GM18517 (cell line): Measurements from ENCODE around the gene ZBTB8A.
"Not testable (repeated sequence)": the region's sequence is repeated elsewhere in the genome, so short reads cannot be mapped to it uniquely, and the experiment has no call there.

Source experiments
- ATAC-seq: cut with Tn5 transposase; IDR thresholded peaks from one replicate; pipeline ENCODE4 v1.9.1; 2021; ENCODE audit warnings: mild to moderate bottlenecking, moderate library complexity; ENCODE audit not compliant: unreplicated experiment

ZBTB8A gene

DNA sequence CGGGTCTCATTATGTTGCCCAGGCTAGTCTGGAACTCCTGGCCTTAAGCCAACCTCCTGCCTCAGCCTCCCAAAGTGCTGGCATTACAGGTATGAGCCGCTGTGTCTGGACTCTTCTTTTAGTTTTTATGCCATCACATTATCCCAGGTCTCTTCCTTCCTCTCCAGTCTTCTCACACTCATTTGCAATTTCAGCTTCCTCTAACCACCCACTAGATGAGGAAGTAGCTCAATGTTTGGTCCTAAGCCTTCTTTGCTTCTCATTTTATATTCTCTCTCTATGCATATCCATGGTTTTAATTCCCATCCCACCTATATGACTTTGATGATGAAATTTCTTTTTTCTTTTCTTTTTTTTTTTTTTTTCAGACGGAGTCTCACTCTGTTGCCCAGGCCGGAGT is 3.1 kb upstream of the ZBTB8A start:
- no peak for ATAC-seq

DNA sequence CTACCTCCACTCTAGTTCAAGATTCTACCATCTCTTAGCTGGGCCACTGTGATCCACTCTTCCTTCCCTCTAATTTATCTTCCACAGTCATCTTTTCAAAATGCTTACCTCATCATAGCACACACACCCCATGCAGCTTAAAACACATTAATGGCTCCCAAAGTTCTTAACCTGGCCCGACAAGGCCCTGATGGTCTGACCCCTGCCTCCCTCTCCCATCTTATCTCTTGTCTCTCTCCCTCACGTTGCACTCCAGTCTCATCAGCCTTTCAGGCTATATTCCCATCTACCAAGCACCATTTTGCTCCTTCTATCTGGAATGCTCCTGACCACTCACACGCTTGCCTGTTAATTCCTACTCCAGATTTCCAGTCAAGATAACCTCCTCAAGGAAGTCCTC is 2.5 kb upstream of the ZBTB8A start:
- no peak for ATAC-seq

DNA sequence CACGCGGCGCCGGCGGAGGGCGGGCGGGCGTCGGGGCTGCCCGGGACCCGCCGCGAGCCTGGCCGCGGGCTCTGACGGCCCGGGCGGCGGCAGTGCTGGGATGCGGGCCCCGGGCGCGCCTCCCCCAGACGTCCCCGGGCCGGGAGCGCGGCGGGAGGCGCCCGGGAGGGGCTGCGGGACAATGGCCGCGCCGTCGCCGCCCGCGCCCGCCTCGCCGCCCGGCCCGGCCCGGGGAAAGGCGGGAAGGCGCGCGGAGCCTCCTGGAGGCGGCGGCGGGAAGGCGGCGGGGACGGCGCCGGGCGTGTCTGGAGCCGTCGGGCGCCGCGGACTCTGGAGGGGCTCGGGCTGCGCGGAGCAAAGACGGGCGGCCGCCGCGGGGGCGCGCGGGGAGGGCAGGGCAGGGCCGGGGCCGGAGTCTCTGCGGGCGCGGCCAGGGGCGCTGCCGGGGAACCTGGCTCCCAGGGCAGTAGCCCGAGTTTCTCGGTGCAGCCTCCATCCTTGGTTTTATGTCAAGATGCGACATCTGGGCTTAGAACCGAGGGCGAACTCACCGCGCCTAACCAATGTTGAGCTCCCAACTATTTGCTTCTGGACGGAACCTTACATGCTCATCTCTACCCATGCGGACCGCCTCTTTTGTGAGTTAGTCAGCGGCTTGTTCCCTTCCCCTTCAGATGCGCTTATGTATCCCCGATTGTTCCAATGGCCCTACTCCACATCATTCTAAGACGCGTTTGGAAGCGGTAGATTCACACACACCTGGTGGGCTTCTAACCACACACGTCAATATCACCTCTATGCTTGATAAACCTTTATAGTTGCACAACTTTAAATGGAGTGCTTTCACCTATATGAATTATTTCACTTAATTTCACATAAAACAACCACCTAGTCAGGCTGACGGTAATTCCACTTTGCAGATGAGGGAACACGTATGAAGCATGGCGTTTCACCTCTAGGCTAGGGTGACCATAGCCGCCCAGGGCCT is 651 bp downstream of the ZBTB8A start:
- no peak for ATAC-seq

DNA sequence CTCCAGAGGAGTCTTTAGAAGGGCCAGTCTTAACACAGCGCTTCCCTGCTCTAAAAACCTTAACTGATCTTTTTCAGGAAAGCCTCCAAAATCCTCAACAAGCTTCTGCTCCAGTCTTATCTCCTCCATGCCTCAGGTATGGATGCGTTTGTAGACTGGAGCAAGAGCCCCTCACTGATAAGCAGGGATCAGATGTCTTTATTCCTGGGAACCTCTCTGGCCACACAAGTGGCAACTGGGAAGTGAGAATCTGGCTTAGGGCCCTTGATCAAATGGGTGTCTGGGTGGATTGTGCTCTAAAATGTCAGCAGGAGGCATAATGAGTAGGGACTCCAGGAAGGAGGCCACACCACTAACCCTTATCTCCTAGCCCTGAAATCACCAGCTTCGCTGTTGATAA is 1.4 kb downstream of the ZBTB8A start:
- ATAC-seq: no peak

DNA sequence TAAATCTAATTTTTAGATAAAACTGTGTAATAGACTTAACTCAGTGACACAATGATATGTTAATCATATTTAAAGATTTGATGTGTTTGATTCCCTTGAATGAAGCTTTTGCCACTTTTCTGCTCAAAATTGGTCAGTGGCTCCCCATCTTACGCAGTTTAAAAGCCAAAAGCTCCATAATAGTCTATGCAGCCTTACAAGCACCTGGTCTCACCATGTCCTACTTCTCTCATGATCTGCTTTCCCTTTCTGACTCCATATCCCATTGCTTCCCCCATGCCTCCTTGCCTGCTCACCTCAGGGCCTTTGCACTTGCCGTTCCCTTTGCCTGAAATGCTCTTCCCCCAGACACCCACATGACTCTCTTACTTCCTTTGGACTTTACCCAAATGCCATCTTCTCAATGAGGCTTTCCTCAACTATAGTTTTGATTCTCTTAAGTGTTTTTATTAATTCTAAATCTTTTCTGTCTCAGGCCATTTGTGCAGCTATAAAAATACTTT is 1.9 kb downstream of the ZBTB8A start:
- no peak for ATAC-seq

DNA sequence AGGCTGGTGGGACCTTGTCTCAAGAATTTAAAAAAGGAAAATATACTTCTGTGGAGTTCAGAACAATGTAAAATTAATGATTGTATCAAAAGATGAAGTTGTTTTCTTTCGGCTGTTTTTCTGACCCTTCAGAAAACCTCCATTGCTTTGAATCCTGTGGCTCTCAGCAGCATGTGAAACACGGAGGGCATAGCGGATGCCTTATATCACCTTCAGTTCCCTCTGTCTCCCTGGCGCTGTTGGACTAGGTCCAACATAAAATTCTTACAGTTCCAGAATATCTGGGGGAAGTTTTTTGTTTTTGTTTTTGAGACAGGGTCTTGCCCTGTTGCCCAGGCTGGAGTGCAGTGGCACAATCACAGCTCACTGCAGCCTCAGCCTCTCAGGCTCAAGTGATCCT is 7.4 kb downstream of the ZBTB8A start:
- ATAC-seq: no peak

DNA sequence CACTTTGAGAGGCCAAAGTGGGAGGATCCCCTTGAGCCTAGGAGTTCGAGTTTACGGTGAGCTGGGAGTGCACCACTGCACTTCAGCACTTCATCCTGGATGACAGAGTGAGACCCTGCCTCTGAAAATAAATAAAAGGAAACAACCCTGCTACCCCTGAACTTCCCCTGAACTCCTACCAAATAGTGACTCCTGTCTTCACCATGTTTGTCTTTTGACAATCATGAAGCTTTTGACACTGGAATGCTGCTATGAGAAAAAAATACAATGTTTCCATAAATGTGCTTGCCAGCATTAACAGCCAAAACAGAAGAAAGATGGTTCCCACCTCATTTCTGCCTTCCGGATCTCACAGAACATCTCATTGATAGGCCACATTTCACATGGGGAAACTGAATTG is 10.4 kb downstream of the ZBTB8A start:
- ATAC-seq: no peak

DNA sequence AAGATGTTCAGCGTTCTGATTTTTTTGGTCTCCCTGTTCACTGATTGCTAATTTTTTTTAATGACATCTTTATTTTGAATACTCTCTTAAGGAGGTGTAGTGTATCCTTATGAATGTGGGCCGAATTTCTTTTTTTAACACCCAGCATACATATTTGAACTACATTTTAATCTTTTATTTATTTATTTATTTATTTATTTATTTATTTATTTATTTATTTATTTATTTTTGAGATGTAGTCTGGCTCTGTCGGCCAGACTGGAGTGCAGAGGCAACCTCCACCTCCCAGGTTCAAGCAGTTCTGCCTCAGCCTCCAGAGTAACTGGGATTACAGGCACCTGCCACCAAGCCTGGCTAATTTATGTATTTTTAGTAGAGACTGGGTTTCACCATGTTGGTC is 15.1 kb downstream of the ZBTB8A start:
- ATAC-seq: no peak

DNA sequence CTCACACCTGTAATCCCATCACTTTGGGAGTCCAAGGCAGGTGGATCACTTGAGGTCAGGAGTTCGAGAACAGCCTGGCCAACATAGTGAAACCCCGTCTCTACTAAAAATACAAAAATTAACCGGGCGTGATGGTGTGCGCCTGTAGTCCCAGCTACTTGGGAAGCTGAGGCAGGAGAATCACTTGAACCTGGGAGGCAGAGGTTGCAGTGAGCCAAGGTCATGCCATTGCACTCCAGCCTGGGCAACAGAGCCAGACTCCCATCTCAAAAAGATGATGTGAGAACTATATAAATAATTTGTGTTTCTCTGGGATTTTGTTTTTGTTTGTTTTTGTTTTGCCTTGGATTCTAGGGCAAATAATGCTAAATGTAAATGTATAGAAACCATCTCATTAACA is 17.8 kb downstream of the ZBTB8A start:
- not testable (repeated sequence) for ATAC-seq

DNA sequence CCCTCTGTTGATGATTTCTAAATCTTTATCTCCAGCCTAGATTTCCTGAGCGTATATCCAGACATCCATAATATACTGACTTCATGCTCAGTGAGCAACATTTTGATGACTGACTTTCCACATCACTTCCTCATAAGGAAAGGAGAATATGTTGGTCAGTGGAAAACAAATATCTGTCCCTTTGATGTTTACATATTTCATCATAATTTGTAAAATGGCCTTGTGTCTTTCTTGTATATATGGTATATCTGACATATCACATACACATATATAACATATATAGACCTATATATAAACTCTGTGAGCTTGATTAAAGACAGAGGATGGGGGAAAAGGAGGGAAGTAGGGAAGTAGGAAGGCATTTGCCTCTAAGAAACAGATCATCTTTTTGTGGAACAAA is 18.6 kb downstream of the ZBTB8A start:
- no peak for ATAC-seq

DNA sequence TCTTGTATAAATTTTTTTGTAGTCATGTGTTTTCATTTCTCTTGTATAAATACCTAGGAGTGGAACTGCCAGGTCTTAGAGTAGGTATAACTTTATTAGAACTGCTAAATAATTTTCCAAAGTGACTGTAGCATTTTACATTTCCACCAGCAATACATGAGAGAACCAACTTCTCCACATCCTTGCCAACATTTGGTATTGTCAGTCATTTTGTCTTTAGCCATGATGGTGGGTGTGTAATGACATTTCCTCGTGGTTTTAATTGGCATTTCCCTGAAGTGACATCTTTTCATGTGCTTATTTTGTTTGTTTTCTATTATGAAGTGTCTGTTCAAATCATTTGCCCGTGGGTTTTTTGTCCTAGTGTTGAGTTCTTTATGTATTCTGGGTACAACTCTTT is 29.7 kb downstream of the ZBTB8A start:
- no peak for ATAC-seq

DNA sequence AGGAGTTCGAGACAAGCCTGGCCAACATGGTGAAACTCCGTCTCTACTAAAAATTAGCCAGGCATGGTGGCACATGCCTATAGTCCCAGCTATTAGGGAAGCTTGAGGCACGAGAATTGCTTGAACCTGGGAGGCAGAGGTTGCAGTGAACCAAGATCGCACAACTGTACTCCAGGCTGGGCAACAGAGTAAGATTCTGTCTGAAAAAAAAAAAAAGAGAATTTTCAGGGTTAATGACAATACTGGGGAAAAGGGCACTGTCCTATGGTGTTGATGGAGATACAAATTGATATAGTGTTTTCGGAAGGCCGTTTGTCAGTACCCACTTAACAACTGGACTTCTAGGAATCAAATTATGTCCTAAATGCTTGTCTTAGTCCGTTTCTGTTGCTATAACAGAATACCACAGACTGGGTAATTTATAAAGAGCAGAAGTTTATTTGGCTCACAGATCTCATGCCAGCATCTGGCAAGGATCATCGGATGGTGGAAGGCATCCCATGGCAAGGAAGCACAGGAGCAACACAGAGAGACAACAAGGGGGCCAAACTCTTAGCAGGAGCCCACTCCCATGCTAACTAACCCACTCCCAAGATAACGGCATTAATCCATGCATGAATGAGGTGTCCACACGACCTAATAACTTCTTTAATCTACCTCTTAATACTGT is 41.3 kb downstream of the ZBTB8A start:
- no peak for ATAC-seq

DNA sequence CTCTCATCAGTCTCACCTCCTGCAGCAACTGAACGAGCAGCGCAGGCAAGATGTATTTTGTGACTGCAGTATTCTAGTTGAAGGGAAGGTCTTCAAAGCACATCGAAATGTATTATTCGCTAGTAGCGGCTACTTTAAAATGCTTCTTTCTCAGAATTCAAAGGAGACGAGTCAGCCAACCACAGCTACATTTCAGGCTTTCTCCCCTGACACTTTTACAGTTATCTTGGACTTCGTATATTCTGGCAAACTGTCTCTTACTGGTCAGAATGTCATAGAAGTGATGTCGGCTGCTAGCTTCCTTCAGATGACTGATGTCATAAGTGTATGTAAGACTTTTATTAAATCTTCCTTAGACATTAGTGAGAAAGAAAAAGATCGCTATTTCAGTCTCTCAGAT is 53.7 kb downstream of the ZBTB8A start:
- no peak for ATAC-seq

DNA sequence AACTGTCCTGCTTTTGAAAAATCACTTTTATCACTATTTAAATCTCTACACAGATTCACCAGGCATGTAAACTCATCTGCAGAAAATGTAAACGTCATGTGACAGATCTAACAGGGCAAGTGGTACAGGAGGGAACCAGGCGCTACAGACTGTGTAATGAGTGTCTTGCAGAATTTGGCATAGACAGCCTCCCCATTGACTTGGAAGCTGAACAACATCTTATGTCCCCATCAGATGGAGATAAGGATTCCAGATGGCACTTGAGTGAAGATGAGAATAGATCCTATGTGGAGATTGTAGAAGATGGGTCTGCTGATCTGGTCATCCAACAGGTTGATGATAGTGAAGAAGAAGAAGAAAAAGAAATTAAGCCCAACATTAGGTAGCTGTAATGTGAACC is 60.8 kb downstream of the ZBTB8A start:
- no peak for ATAC-seq

DNA sequence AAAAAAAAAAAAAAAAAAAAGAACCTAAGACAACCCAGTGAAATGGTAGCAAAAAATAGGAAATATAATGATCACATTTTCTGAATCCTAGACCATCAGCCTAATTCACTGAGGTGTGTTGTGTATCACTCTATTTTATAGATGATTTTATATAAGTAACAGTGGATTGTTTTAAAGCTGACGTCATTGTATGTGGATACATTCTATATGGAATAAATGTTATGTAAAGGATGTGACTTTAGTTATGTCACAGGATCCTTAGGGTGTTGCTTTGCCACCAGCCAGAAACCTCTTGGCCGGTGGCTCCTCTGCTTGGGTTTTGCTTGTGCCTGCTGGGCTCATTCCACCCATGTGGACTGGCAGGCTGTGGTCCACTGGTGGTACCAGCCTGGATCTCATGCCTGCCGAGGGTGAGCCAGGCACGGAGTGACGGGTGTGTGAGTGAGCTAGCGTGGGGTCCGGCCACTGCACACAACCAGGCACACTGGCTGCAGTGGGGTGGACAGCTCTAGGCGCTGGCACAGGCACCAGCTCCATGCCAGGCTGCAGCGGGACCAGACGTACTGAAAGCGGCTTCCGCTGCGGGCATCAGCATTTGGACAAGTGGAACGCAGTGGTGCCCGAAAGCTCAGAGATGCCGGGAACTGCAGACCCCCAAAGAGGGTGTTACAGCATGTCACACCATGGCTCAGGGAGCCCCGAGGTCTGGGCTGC is 66.6 kb downstream of the ZBTB8A start:
- ATAC-seq: no peak

DNA sequence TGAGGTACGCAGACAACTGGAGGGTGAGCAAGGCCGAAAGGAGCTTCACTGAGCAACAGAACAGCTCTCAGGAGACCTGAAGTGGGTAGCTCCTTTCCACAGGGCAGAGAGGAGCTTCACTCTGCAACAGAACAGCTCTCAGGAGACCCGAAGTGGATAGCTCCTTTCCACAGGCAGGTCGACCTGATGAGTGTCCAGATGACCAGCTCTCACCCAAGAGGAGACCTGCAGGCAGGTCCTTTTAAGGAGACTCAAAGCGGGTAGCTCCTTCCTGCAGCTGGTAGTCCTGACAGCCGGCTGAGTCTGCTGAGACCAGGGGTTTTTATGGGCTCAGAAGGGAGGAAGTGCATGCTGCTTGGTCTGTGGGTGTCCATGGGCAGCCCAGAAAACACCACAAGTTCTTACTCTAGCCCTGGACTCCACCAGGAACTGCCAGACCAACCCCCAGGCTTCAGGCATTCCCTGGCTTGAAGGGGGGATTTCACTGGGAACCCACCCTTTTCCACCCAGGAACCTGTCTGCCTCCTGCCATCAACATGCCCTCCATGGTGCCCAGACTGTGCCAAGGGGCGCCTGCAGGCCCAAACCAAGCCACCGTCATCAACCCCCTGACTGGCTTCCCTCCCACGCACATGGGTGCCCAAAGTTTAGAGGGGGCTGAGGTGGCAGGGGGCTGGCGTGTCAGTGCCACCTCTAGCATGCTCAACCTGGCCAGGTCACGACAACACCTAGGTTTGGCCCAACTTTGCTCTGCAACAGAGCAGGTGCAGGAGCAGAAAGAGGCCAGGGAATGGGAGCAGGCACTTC is 67.5 kb downstream of the ZBTB8A start:
- ATAC-seq: no peak

DNA sequence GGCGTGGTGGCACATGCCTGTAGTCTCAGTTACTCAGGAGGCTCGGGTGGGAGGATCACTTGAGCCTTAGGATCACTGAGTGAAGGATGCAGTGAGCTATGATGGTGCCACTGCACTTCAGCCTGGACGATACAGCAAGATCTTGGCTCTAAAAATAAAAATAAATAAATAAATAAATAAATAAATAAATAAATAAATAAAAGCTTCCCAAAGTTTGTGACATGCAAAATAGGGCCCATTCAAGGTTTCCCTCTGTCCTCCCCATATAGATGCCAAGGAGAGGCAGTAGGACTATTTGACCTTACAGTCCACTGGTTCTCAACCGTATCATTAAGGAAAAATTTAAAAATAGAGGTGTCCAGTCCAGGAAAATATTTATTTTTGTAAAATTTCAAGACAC is 70.0 kb downstream of the ZBTB8A start:
- ATAC-seq: no peak

DNA sequence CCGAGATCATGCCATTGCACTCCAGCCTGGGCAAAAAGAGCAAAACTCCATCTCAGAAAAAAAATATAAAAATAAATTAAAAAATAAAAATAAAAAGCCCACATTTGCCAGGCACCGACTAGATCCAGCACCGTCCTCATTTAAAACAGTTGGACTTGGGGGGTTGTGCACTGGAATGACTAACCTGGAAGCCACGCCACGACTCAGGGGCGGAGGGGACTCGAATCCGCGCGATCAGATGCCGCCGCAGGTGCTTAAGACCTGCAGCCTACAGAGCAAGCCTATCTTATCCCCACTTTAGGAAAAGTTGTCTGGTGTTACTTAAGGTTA is 72.6 kb downstream of the ZBTB8A start:
- no peak for ATAC-seq

DNA sequence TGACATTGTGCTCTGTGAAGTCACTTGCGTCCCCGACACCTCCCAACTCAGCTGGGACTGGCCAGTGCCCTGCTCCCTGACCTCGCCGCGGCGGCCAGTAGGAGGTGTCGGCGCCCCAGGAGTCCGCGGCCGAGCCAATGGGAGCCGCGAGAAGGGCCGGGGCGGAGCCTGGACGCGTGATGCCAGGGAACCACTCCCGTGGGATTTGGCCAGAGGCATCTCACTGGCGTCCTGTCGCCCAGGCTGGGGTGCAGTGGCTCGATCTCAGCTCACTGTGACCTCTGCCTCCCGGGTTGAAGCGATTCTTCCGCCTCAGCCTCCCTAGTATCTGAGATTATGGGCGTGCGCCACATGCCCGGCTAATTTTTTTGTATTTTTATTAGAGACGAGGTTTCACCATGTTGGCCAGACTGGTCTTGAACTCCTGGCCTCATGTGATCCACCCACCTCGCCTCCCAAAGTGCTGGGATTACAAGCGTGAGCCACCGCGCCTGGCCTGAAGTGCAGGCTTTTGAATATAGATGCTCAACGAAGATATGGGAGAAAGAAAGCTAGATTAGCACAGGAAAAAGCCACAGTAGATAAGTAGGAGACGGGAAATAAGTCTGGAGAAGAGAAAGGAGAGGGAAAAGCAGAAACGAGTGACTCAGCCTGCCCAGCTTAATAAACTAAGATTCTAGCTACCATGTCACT is 73.1 kb downstream of the ZBTB8A start:
- ATAC-seq: no peak

DNA sequence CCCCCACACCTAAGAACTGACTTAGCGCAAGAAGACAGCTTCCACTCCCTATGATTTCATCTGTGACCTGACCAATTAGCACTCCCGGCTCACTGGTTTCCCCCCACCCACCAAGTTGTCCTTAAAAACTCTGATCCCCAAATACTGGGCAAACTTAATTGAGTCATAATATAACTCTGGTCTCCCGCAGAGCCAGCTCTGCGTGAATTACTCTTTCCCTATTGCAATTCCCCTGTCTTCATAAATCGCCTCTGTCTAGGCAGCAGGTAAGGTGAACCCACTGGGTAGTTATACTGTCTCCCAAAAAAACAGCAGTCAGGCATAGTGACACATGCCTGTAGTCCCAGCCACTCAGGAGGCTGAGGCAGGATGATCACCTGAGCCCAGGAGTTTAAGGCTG is 74.2 kb downstream of the ZBTB8A start:
- no peak for ATAC-seq
